Bronchial epithelial cell (primary cell): ENCODE measurements around the gene MVD. TPM values are rescaled to one million over a fixed set of nuclear protein-coding genes. Genes with fewer than 3 reads are reported as not detected.

ENCODE experiments used
- DNase-seq: peaks from one replicate; pipeline ENCODE4 v3.0.0-alpha.2; 2010; ENCODE audit warnings: low read depth
- FAIRE-seq: peaks from 2 replicates; lab custom pipeline; 2011; peaks lifted over from hg19 to GRCh38; lab: Jason Lieb, UNC
- H3K27me3 ChIP-seq: 2 replicates; pipeline ENCODE4 v1.5.1; 2011; ENCODE audit warnings: low read length; ENCODE audit not compliant: control insufficient read depth, insufficient read depth
- H3K36me3 ChIP-seq: 2 replicates; pipeline ENCODE4 v1.5.1; 2011; ENCODE audit warnings: low read length; ENCODE audit not compliant: control insufficient read depth, insufficient read depth
- H3K4me3 ChIP-seq: 2 replicates; pipeline ENCODE4 v1.5.1; 2011; ENCODE audit warnings: mild to moderate bottlenecking, low read depth, low read length, control low read depth
- total RNA-seq: library from RNA; depleted of rRNA; stranded (reverse); fragments of >200 nt; gene quantifications from 2 replicates; pipeline ENCODE4 v1.2.1, GENCODE V29; 2014
- TF ChIP-seq, protein P1 (sequence below): IDR thresholded peaks from 2 replicates; pipeline ENCODE4 v1.5.1; 2011; ENCODE audit warnings: mild to moderate bottlenecking, moderate library complexity, low read length, control low read depth, inconsistent platforms; ENCODE audit not compliant: insufficient read depth, severe bottlenecking

MVD gene
- total RNA-seq, 1 donor from 2014 or later, result 56.6 TPM

DNA sequence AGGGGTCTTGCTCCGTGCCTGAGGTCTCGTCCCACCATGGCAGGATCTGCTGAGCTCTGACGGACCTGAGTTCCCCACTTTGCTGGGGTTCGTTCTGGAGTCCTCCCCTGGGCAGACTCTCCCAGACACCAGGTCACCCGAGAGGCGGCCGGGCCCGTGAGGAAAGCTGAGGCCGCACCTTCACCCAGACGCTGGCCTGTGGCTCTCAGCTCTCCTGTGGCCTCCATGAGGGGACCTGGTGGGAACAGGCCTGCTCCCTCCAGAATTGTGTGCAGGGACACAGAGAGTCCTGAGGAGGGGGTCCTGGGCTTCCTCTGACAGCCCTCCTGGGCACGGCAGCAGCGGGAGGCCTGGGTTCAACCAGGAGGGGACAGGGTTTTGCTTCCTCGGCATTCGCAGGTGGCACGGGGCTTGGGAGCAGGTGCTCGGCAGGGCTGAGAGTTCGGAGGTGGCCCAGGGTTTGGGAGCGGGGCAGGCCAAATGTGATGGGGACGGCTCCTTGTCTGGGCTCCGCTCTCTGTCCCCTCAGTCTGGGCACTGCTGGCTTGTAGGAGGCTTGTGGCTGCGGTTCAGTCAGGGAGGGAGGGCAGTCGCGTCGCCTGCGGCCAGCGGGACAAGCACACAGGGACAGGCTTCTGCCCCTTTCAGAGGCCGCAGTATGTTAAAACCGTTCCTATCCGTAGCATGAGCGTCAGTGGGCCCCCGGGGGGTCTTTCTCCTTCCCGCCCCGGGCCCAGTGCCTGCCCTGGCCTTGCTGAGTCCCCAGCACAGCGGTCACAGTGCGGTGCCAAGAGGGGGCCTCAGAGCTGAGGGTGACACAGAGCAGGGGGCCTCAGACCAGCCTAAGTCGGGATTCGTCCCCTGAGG is 31.6 kb upstream of the MVD start:
- Histone ChIP-seq H3K4me3 (no peak overlapping the region), H3K36me3 (peaks cover 3% of the 10 kb centered on the region), H3K27me3 (no peaks in the 10 kb centered on the region)
- DNase-seq, result no peak
- TF ChIP-seq, protein P1, sequence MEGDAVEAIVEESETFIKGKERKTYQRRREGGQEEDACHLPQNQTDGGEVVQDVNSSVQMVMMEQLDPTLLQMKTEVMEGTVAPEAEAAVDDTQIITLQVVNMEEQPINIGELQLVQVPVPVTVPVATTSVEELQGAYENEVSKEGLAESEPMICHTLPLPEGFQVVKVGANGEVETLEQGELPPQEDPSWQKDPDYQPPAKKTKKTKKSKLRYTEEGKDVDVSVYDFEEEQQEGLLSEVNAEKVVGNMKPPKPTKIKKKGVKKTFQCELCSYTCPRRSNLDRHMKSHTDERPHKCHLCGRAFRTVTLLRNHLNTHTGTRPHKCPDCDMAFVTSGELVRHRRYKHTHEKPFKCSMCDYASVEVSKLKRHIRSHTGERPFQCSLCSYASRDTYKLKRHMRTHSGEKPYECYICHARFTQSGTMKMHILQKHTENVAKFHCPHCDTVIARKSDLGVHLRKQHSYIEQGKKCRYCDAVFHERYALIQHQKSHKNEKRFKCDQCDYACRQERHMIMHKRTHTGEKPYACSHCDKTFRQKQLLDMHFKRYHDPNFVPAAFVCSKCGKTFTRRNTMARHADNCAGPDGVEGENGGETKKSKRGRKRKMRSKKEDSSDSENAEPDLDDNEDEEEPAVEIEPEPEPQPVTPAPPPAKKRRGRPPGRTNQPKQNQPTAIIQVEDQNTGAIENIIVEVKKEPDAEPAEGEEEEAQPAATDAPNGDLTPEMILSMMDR, result no peak
- FAIRE-seq, result no peak

GRCh38 chr16:88693420-88694177 is 30.7 kb upstream of the MVD start:
- no peak for FAIRE-seq
- Histone ChIP-seq H3K27me3 (no peaks in the 10 kb centered on the region), H3K36me3 (peaks cover 3% of the 10 kb centered on the region)

GRCh38 chr16:88692861-88693260 is 30.0 kb upstream of the MVD start:
- peaks cover 3% of the 10 kb centered on the region for H3K36me3 ChIP-seq
- H3K4me3 ChIP-seq, result no peak overlapping the region
- H3K27me3 ChIP-seq, result no peaks in the 10 kb centered on the region
- no peak for FAIRE-seq
- DNase-seq, result no peak
- TF ChIP-seq, protein P1, result no peak

More at GRCh38 chr16:88693420-88694177, 30.7 kb upstream of the MVD start:
- TF ChIP-seq, protein P1, result no peak
- no peak for DNase-seq
- no peak overlapping the region for H3K4me3 ChIP-seq

DNA sequence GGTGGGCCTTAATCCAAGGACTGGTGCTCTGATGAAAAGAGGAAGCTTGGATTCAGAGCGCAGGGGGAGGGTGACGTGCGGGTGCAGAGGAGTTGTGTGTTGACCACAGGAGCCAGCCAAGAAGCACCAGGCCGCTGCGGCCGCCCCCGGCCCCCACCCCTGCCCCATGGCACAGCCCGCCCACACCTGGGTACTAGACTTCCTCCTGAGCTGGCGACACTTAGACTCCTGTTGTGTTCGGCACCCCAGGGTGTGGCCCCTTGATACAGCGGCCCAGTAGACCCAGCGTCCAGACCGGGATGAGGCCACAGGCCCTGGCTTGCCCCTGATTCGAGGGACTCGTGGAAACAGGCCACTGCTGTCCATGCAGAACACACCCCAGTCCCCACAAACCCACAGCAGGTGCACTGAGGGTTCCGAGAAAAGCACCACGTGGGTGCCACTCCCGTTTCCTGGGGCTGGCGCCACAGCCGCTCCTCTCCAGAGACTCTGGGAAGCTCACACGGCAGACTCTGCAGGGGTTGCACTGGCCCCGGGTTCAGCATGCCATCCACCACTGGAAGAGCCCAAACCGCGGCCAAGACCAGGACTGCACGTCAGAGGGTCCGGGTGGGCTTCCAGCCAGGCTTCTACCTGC is 29.2 kb upstream of the MVD start:
- FAIRE-seq, result no peak
- TF ChIP-seq, protein P1, result no peak
- no peaks in the 10 kb centered on the region for H3K27me3 ChIP-seq
- H3K36me3 ChIP-seq, result peaks cover 2% of the 10 kb centered on the region
- DNase-seq, result no peak
- no peak overlapping the region for H3K4me3 ChIP-seq

- TF ChIP-seq, protein P1, result no peak
- no peaks in the 10 kb centered on the region for H3K27me3 ChIP-seq
- FAIRE-seq (no peak), DNase-seq (no peak)
- peaks cover 2% of the 10 kb centered on the region for H3K36me3 ChIP-seq
- H3K4me3 ChIP-seq, result no peak overlapping the region
Measured at GRCh38 chr16:88691129-88691813, 28.4 kb upstream of the MVD start.
